ENCODE measurements around the gene GRIK2. TPM values are rescaled to one million over a fixed set of nuclear protein-coding genes. Genes with fewer than 3 reads are reported as not detected.

GRIK2 gene
- total RNA-seq, 2 donors from 2014 or later, result 1.00 to 4.5 TPM

DNA sequence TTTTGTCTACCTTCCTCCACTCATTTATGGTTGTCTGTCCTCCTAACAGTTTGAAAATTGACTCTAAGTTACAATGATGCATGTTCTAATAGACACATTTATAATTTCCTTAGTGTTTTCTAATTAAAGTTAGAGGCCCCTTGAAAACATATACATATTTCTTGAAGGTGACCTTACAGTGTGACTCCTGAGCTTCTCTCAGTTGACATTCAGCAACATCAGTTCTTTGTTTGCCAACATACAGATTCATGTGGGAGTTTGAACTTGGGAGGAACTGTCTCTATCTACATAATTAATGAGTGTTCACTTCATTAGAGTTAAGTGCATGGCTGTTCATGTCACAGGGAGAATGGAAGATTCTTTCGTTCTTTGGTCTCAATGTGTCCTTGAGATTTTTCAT is 658.2 kb downstream of the GRIK2 start:
- Histone ChIP-seq H3K4me3 (ENCODE audit: low read length) (no peak overlapping the region), H3K27ac (ENCODE audit: low read depth, low read length) (no peak overlapping the region), H3K9ac (ENCODE audit: extremely low read depth, low read length, poor library complexity, severe bottlenecking) (no peak overlapping the region), H3K36me3 (ENCODE audit: control insufficient read depth, insufficient read depth, low read length) (no peaks in the 10 kb centered on the region), H3K27me3 (ENCODE audit: control insufficient read depth, insufficient read depth, low read length, poor library complexity, severe bottlenecking) (no peaks in the 10 kb centered on the region), H3K9me3 (ENCODE audit: control insufficient read depth, low read length) (no peaks in the 10 kb centered on the region), H3K4me1 (ENCODE audit: control insufficient read depth, insufficient read depth, low read length) (no peaks in the 10 kb centered on the region)
- H3K9me3 Mint-ChIP-seq, result no peaks in the 10 kb centered on the region
- no peaks in the 10 kb centered on the region for H3K4me1 Mint-ChIP-seq
- H3K27ac Mint-ChIP-seq, result no peak overlapping the region
- H3K4me3 Mint-ChIP-seq, result no peak overlapping the region
- TF ChIP-seq, protein P1, sequence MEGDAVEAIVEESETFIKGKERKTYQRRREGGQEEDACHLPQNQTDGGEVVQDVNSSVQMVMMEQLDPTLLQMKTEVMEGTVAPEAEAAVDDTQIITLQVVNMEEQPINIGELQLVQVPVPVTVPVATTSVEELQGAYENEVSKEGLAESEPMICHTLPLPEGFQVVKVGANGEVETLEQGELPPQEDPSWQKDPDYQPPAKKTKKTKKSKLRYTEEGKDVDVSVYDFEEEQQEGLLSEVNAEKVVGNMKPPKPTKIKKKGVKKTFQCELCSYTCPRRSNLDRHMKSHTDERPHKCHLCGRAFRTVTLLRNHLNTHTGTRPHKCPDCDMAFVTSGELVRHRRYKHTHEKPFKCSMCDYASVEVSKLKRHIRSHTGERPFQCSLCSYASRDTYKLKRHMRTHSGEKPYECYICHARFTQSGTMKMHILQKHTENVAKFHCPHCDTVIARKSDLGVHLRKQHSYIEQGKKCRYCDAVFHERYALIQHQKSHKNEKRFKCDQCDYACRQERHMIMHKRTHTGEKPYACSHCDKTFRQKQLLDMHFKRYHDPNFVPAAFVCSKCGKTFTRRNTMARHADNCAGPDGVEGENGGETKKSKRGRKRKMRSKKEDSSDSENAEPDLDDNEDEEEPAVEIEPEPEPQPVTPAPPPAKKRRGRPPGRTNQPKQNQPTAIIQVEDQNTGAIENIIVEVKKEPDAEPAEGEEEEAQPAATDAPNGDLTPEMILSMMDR (conservative IDR thresholded peaks at IDR 0.05), result no peak
- DNase-seq, result no peak
- H3K36me3 Mint-ChIP-seq (ENCODE audit: low read depth), result no peaks in the 10 kb centered on the region
- H3K27me3 Mint-ChIP-seq (ENCODE audit: insufficient read depth), result no peaks in the 10 kb centered on the region
- WGBS, 2 experiments (ENCODE audit: insufficient coverage in 1 of 2, insufficient read length in 1 of 2), result 89 to 100% methylated on average over 1 of the region's 1 CpG

DNA sequence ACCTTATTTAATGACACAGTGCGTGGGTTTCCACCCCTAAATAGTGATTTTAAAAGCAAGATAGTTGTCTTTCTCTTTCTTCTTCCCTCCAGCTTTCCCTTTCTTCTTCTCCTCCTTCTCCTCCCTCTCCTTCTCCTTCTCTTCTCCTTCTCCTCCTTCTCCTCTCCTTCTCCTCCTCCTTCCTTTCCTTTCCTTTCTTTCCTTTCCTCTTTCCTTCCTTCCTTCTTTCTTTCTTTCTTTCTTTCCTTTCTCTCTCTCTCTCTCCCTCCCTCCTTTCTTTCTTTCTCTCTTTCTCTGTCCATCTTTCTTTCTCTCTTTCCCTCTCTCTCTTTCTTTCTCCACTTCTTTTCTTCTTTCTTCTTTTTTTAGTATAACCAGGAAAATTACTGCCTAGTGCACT is 670.6 kb downstream of the GRIK2 start:
- Mint-ChIP-seq H3K27ac (no peak overlapping the region), H3K4me1 (no peaks in the 10 kb centered on the region), H3K9me3 (no peaks in the 10 kb centered on the region), H3K4me3 (no peak overlapping the region), H3K27me3 (ENCODE audit: insufficient read depth) (no peaks in the 10 kb centered on the region), H3K36me3 (ENCODE audit: low read depth) (no peaks in the 10 kb centered on the region)
- Histone ChIP-seq H3K27me3 (ENCODE audit: control insufficient read depth, insufficient read depth, low read length, poor library complexity, severe bottlenecking) (no peaks in the 10 kb centered on the region), H3K9me3 (ENCODE audit: control insufficient read depth, low read length) (no peaks in the 10 kb centered on the region), H3K9ac (ENCODE audit: extremely low read depth, low read length, poor library complexity, severe bottlenecking) (no peak overlapping the region), H3K4me3 (ENCODE audit: low read length) (no peak overlapping the region), H3K27ac (ENCODE audit: low read depth, low read length) (no peak overlapping the region), H3K36me3 (ENCODE audit: control insufficient read depth, insufficient read depth, low read length) (no peaks in the 10 kb centered on the region), H3K4me1 (ENCODE audit: control insufficient read depth, insufficient read depth, low read length) (no peaks in the 10 kb centered on the region)
- no peak for DNase-seq
- WGBS, 2 experiments (ENCODE audit: insufficient coverage in 1 of 2, insufficient read length in 1 of 2), result 93% methylated on average over 1 of the region's 1 CpG; no CpG with 5 or more reads in 1 of the 2 experiments
- TF ChIP-seq, protein P1 (conservative IDR thresholded peaks at IDR 0.05), result no peak

DNA sequence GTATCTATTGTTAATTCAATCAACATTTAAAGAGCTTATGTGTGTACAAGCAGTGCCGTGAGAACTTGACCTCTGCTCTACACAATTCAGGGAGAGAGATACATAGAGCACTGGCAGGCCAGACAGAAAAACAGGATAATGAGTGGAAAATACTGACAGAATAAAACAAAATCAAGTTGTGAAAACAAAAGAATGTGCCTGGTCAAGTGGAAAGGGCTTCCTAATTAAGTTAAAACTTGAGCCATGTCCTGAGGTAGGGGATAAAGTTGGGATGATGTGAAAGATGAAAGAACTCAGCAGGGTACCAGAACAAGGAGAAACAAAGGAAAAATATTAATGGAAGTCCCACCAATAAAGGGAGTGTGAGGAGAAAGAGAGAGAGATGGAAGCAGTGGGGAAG is 672.8 kb downstream of the GRIK2 start:
- no peaks in the 10 kb centered on the region for H3K27me3 Mint-ChIP-seq (ENCODE audit: insufficient read depth)
- H3K4me3 Mint-ChIP-seq, result no peak overlapping the region
- Histone ChIP-seq H3K27ac (ENCODE audit: low read depth, low read length) (no peak overlapping the region), H3K9me3 (ENCODE audit: control insufficient read depth, low read length) (no peaks in the 10 kb centered on the region), H3K36me3 (ENCODE audit: control insufficient read depth, insufficient read depth, low read length) (no peaks in the 10 kb centered on the region), H3K4me1 (ENCODE audit: control insufficient read depth, insufficient read depth, low read length) (no peaks in the 10 kb centered on the region), H3K9ac (ENCODE audit: extremely low read depth, low read length, poor library complexity, severe bottlenecking) (no peak overlapping the region), H3K4me3 (ENCODE audit: low read length) (no peak overlapping the region), H3K27me3 (ENCODE audit: control insufficient read depth, insufficient read depth, low read length, poor library complexity, severe bottlenecking) (no peaks in the 10 kb centered on the region)
- 80 to 100% methylated on average over 1 of the region's 1 CpG for WGBS, 2 experiments (ENCODE audit: insufficient coverage in 1 of 2, insufficient read length in 1 of 2)
- no peaks in the 10 kb centered on the region for H3K9me3 Mint-ChIP-seq
- no peaks in the 10 kb centered on the region for H3K36me3 Mint-ChIP-seq (ENCODE audit: low read depth)
- H3K4me1 Mint-ChIP-seq, result no peaks in the 10 kb centered on the region
- no peak overlapping the region for H3K27ac Mint-ChIP-seq
- no peak for DNase-seq
- TF ChIP-seq, protein P1 (conservative IDR thresholded peaks at IDR 0.05), result no peak

Data from endodermal cell (in vitro differentiated cells).